GM10847 (cell line): ENCODE results near the gene CLMP.

Experiments
- POLR2A ChIP-seq: IDR thresholded peaks from 2 replicates; pipeline ENCODE4 v1.6.1; 2011; ENCODE audit not compliant: insufficient read length; ENCODE audit errors: extremely low read depth

The CLMP gene

DNA sequence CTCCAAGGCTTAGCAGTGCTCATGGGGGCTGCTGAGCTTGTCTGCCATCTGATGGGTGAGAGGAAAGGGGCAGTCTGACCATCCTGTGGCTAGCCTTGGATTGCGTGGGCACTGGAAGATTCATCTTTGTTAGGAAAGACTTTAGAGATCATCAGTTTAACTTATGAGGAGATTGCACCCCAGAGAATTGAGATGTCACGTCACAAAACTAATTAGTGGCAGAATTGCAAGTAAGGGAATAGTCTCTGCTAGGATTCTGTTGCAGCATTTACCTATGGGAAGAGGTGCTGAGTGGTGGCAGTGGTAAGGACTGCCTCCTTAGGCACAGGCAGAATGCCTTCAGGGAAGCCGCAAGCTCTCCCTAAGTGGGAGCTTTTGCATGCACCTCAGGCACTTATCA is 90.4 kb downstream of the CLMP start:
- TF ChIP-seq POLR2A: no peak

DNA sequence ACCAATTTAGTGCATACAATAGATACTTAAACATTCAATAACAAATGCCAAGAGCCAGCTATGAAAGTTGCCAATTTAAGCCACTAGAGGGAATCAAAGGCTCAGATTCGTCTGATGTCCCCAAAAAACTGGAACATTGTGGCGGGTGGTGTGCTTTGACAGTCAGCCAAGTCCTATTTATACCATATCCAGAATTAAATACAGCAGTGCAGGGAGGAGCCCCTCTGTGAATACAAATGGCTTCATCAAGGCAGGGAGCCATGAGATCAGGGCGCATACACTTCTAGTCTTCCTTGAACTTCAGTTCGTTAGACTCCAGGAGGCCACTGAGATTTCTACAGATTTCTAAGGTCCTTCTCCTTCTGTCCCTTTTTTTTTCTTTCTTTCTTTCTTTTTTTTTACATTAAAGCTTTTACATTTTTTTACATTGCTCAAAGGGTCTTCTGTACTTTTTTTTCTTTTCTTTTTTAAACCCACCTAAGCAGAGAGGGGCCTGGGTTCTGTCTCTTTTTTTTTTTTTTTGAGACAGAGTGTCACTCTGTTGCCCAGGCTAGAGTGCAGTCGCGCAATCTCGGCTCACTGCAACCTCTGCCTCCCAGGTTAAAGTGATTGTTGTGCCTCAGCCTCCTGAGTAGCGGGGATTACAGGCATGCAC is 91.6 kb downstream of the CLMP start:
- TF ChIP-seq POLR2A: no peak

GRCh38 chr11:123100379-123101085 is 94.5 kb downstream of the CLMP start:
- no peak for TF ChIP-seq POLR2A

DNA sequence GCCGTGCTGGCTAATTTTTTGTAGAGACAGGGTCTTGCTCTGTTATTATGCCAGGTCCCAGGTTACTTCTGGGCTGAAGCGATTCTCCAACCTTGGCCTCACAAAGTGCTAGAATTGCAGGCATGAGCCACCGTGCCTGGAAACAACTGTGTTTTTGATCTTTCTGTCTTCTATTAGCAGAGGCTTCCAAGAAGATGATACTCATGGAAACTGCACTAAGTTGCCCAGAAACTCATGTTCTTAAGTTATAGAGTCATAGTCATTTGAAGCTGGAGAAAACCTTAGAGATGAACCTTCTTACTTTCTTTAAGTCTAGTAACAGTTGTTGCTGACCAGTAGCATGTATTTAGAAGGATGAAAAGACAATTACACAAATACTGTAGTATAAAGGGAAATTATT is 96.1 kb downstream of the CLMP start:
- no peak for TF ChIP-seq POLR2A

- TF ChIP-seq POLR2A: no peak
These were observed 101.3 kb downstream of the CLMP start for GRCh38 chr11:123093739-123094138.

DNA sequence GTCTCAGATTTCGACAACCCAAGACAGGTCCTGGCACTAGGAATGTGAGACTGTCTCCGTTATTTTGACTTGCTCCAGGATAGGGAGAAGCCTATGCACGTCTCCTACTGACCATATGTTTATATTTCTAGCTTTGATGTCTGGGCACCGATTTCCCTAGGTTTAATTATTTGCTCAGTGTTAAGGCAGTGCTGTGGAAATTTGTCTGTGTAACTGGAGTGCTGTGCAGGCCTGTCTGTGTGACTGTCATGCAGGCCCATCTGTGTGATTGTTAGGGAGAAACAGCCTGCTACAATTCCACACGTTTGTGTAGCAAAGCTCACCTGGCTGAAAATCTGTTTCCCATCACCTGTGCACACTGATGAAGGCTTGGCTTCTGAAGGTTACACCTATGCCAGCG is 103.5 kb downstream of the CLMP start:
- TF ChIP-seq POLR2A: no peak

- no peak for TF ChIP-seq POLR2A
These were observed 108.7 kb downstream of the CLMP start for GRCh38 chr11:123086305-123086704.

DNA sequence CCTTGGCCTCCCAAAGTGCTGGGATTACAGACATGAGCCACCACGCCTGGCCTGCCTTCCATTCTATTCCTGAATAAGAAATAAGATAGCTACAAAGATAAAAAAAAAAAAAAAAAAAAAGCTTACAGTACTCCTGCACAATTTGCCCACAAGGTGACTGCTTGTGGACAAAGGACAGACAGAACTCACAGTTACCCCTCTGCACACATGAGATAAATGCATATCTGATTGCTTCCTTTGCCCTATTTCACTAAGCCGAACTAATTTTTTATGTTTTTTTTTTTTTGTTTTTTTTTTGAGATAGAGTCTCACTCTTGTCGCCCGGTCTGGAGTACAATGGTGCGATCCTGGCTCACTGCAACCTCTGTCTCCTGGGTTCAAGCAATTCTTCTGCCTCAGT is 109.6 kb downstream of the CLMP start:
- TF ChIP-seq POLR2A: no peak

DNA sequence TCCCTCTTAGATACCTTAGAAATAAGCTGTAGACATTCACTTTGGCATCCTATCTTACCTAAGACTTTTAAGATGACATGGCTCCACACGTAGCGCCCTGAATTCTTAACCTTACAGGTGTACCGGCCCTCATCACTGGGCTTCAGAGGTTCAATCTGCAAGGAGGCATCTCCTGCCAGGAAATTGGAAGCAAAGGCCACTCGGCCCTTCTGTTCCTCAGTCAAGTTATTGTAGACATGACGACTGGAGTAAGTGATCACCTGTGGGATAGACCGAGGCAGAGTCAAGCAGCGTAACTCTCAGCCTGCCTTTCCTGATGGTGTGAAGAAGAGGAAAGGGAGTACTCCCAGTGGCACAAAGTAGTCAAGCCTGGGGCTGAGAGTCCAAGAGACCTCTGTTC is 110.6 kb downstream of the CLMP start:
- no peak for TF ChIP-seq POLR2A

GRCh38 chr11:123083623-123084029 is 111.4 kb downstream of the CLMP start:
- no peak for TF ChIP-seq POLR2A

DNA sequence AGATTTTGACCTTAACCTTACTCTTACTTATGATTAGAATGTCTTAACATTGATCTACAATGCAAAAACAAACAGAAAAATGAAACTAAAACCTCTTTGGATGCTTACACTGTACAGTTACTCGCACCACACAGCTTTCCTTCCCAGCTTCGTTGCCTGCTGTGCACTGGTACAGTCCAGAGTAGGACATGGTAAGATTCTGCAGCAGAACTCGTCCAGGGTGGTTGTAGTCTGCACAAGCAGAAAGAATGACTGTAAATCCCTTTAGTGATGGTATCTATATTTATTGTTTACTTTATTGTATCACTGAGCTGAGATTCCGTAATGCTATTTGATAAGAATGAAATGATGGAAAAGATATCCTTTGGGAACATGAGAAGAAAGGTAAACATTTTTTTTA is 112.1 kb downstream of the CLMP start:
- no peak for TF ChIP-seq POLR2A

- TF ChIP-seq POLR2A: no peak
These were observed 115.0 kb downstream of the CLMP start for GRCh38 chr11:123080015-123080414.

DNA sequence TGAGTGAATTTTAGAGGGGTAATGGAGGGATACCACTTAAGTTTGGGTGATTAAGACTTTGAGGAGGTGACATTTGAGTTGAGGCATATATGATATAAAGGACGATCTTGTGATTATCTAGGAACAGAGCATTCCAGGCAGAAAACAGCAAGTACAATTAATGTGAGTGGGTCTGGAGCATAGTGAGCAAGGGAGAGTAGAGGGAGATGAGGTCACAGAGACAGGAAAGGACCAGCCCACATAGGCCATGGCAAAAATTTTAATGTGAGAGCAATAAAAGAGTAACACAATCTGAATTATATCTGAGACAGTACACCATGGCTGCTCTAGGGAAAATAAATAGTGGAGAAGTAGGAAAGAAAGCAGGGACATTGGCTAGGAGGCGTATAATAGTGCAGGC is 118.6 kb downstream of the CLMP start:
- no peak for TF ChIP-seq POLR2A

DNA sequence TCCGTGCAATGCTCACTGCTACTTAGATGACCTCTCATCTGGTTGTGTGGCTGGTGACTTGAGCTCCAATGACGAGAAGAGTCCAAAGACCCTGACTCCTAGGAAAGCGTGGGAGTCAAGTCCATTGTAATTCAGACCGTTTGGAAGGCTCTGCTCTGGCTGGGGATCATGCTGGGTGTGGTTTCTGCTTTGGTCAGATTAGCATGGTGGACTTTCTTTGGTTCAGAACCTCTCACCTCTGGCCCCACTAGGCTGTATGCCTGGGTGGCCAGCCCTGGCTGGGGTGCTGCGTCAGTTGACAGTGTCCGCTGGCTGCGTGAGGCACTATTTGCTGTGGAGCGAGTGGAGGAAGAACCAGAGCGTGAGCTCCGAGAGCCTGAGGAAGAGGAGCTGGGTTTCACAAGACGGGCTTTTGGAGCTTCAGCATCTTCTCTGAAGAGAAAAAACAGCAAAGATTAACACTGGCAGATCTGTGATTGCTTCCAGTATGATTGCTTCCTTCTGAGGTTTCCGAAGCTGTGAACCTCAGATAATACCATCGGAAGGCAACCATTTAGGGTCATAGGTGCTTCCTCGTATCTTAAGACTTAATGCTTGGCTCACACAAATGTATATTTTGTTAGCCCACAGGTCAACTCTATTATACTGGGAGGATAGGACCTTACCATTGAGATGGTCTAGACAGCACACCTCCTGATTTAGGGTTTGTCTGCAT is 121.5 kb downstream of the CLMP start:
- no peak for TF ChIP-seq POLR2A

DNA sequence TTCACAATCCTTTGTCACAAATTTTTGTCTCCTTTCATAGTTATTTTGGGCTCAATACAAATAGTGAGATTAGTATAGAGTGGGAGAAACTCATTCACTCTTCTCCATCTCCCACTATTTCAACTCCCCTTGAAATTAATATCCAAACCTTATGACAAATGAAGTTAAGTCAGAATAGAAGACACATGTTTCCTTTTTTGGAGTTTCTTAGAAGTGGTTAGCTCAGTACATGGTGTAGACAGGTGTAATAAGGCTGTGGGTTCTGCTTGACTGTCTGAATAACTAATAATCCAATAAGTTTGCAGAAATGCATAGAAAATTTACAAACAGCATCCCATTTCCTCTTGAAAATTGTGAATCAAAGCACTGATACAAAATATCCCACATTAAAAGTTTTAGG is 122.3 kb downstream of the CLMP start:
- TF ChIP-seq POLR2A: no peak

DNA sequence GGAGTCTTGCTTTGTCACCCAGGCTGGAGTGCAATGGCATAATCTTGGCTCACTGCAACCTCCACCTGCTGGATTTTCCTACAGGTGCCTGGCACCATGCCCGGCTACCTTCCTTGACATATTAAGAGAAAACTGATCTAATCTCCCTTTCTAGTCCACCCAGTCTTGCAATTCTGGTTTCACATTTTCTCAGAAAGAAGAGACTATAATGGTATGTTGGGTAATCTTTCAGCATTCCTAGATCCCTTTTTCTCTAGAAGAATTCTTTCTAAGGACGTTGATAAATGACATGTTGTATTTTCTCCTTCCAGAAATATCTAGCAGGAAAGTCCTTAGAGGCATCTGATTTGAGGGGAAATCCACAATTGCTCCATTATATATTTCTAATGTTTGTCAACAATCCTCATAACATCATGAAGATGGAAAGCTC is 122.7 kb downstream of the CLMP start:
- no peak for TF ChIP-seq POLR2A

GRCh38 chr11:123069908-123070821 is 124.9 kb downstream of the CLMP start:
- no peak for TF ChIP-seq POLR2A
